ENCODE results near the gene DYSF. TPM values are rescaled to one million over a fixed set of nuclear protein-coding genes. Genes with fewer than 3 reads are reported as not detected.

DYSF gene
- total RNA-seq, 1 experiment from 2014 or later, result 0.24 TPM

DNA sequence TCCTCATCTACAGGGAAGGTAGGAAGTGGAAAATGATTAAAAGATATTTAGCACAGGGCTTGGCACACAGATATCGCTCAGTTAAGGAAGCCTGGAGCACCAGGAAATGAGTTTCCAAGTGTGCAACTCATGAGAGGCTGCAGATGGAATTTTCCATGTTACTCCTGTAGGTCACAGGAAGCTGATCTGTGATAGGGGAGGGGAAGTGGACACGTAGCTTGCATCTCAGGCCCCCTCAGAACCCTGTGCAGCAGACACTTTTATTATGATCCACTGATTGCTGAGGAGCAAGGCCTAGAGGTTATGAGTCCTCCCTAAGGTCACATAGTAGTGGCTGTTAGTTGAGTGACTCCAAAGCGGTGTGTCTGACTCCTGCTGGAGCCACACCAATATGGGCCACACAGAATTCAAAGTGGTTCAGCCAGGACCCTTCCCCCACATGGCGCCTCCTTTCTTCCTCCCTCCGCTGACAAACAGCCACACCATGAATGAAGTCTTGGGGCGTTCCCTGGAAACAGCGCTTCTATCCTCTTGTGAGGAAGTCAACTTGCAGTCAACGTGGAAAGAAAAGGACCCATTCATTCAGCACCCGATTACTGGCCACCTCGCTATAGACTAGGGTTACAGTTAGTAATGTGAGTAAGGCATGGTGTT, 21.5 kb downstream of the DYSF start:
- Histone ChIP-seq H3K9me3 (ENCODE audit: low read depth, low read length, poor library complexity, severe bottlenecking) (no peaks in the 10 kb centered on the region), H3K36me3 (ENCODE audit: insufficient read depth, low read length, poor library complexity, severe bottlenecking) (no peaks in the 10 kb centered on the region), H3K27ac (ENCODE audit: low read depth, low read length, poor library complexity, severe bottlenecking) (no peak overlapping the region), H3K4me3 (ENCODE audit: low read depth, low read length, poor library complexity, severe bottlenecking) (no peak overlapping the region), H3K4me1 (ENCODE audit: insufficient read depth, low read length, poor library complexity, severe bottlenecking) (no peaks in the 10 kb centered on the region), H3K27me3 (replicated peaks; ENCODE audit: insufficient read depth, low read depth, low read length, poor library complexity) (peaks cover 3% of the 10 kb centered on the region)
- TF ChIP-seq, protein P1, sequence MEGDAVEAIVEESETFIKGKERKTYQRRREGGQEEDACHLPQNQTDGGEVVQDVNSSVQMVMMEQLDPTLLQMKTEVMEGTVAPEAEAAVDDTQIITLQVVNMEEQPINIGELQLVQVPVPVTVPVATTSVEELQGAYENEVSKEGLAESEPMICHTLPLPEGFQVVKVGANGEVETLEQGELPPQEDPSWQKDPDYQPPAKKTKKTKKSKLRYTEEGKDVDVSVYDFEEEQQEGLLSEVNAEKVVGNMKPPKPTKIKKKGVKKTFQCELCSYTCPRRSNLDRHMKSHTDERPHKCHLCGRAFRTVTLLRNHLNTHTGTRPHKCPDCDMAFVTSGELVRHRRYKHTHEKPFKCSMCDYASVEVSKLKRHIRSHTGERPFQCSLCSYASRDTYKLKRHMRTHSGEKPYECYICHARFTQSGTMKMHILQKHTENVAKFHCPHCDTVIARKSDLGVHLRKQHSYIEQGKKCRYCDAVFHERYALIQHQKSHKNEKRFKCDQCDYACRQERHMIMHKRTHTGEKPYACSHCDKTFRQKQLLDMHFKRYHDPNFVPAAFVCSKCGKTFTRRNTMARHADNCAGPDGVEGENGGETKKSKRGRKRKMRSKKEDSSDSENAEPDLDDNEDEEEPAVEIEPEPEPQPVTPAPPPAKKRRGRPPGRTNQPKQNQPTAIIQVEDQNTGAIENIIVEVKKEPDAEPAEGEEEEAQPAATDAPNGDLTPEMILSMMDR (conservative IDR thresholded peaks at IDR 0.05; ENCODE audit: low read depth, low read length), result no peak
- no peak for TF ChIP-seq EZH2 (IDR thresholded peaks at IDR 0.05; ENCODE audit: borderline replicate concordance, low read depth, low read length, poor library complexity, severe bottlenecking)
- DNase-seq (ENCODE audit: low spot score), result no peak
- POLR2A ChIA-PET (ENCODE audit: low non-redundant PET), result interaction anchor here (0.6 kb wide), 1 partner anchor 11 kb away, joined by 3 read pairs; no protein-coding TSS in a partner anchor
- BruUV-seq (replicated peaks), result no TSS peak
- intact Hi-C loops (cut with micrococcal nuclease; ENCODE audit: unreplicated experiment), result no loop called here
- CTCF ChIA-PET, result no interaction called here

GRCh38 chr2:71476495-71476894, 23.1 kb downstream of the DYSF start:
- CTCF ChIA-PET, result no interaction called here
- Histone ChIP-seq H3K27ac (ENCODE audit: low read depth, low read length, poor library complexity, severe bottlenecking) (no peak overlapping the region), H3K4me1 (ENCODE audit: insufficient read depth, low read length, poor library complexity, severe bottlenecking) (no peaks in the 10 kb centered on the region), H3K36me3 (ENCODE audit: insufficient read depth, low read length, poor library complexity, severe bottlenecking) (no peaks in the 10 kb centered on the region), H3K9me3 (ENCODE audit: low read depth, low read length, poor library complexity, severe bottlenecking) (no peaks in the 10 kb centered on the region), H3K27me3 (replicated peaks; ENCODE audit: insufficient read depth, low read depth, low read length, poor library complexity) (no peaks in the 10 kb centered on the region), H3K4me3 (ENCODE audit: low read depth, low read length, poor library complexity, severe bottlenecking) (no peak overlapping the region)
- intact Hi-C loops (cut with micrococcal nuclease; ENCODE audit: unreplicated experiment), result no loop called here
- no peak for TF ChIP-seq EZH2 (IDR thresholded peaks at IDR 0.05; ENCODE audit: borderline replicate concordance, low read depth, low read length, poor library complexity, severe bottlenecking)
- TF ChIP-seq, protein P1 (conservative IDR thresholded peaks at IDR 0.05; ENCODE audit: low read depth, low read length), result no peak
- POLR2A ChIA-PET (ENCODE audit: low non-redundant PET), result no interaction called here
- no peak for DNase-seq (ENCODE audit: low spot score)
- BruUV-seq (replicated peaks), result no TSS peak

- H3K36me3 ChIP-seq (ENCODE audit: insufficient read depth, low read length, poor library complexity, severe bottlenecking), result no peaks in the 10 kb centered on the region
- TF ChIP-seq EZH2 (IDR thresholded peaks at IDR 0.05; ENCODE audit: borderline replicate concordance, low read depth, low read length, poor library complexity, severe bottlenecking), result no peak
- TF ChIP-seq, protein P1 (conservative IDR thresholded peaks at IDR 0.05; ENCODE audit: low read depth, low read length), result no peak
- intact Hi-C loops (cut with micrococcal nuclease; ENCODE audit: unreplicated experiment), result no loop called here
- H3K27ac ChIP-seq (ENCODE audit: low read depth, low read length, poor library complexity, severe bottlenecking), result no peak overlapping the region
- no peaks in the 10 kb centered on the region for H3K4me1 ChIP-seq (ENCODE audit: insufficient read depth, low read length, poor library complexity, severe bottlenecking)
- CTCF ChIA-PET, result no interaction called here
- no peaks in the 10 kb centered on the region for H3K27me3 ChIP-seq (replicated peaks; ENCODE audit: insufficient read depth, low read depth, low read length, poor library complexity)
- BruUV-seq (replicated peaks), result no TSS peak
- no peak for DNase-seq (ENCODE audit: low spot score)
- H3K9me3 ChIP-seq (ENCODE audit: low read depth, low read length, poor library complexity, severe bottlenecking), result no peaks in the 10 kb centered on the region
- H3K4me3 ChIP-seq (ENCODE audit: low read depth, low read length, poor library complexity, severe bottlenecking), result no peak overlapping the region
- POLR2A ChIA-PET (ENCODE audit: low non-redundant PET), result no interaction called here
Observed at GRCh38 chr2:71477231-71477691, 23.9 kb downstream of the DYSF start.
